ENCODE measurements around the gene FBXO27. TPM values are rescaled to one million over a fixed set of nuclear protein-coding genes. Genes with fewer than 3 reads are reported as not detected.

The FBXO27 gene
- total RNA-seq (2016; rRNA removed; fragmentation: Illumina TruSeq; extraction: Trizol) (0.15 and 0.49 TPM in 2 replicates), polyA plus RNA-seq (2011; rRNA removed) (2.0 and 2.8 TPM in 2 replicates), polyA minus RNA-seq (2011; rRNA and poly(A)+ RNA removed; ENCODE audit: low replicate concordance) (0.23 and 2.3 TPM in 2 replicates), Bru-seq, nascent RNA (percentile 25 among the genes with signal in this experiment), BruChase-seq, experiment 1, labeled RNA remaining after a 6-hour chase (percentile 28 among the genes with signal in this experiment), BruChase-seq, experiment 2, labeled RNA remaining after a 2-hour chase (percentile 13 among the genes with signal in this experiment)
- total RNA-seq (2016; cell fraction: cytosol; rRNA removed; fragmentation: Illumina TruSeq; extraction: Trizol; ENCODE audit: low read depth), result 0.20 and 0.26 TPM in 2 replicates
- 0.27 and 0.35 TPM in 2 replicates for total RNA-seq (2016; cell fraction: insoluble cytoplasmic fraction; rRNA removed; fragmentation: Illumina TruSeq; extraction: Trizol)
- 0.17 and 0.34 TPM in 2 replicates for total RNA-seq (2016; cell fraction: membrane; rRNA removed; fragmentation: Illumina TruSeq; extraction: Trizol)
- not detected in 2 replicates for total RNA-seq (2016; cell fraction: nucleus; rRNA removed; fragmentation: Illumina TruSeq; extraction: Trizol)
- 1.7 and 2.8 TPM in 2 replicates for polyA plus RNA-seq (2011; cell fraction: cytosol; rRNA removed)
- 1.4 and 1.7 TPM in 2 replicates for polyA plus RNA-seq (2011; cell fraction: nucleus; rRNA removed)
- 0.99 and 1.1 TPM in 2 replicates for polyA plus RNA-seq (2012)
- 0.10 TPM in 1 of 2 replicates, not detected in the other for polyA plus RNA-seq (2016; cell fraction: cytosol; fragmentation: Illumina TruSeq; extraction: Trizol; ENCODE audit: low read depth)
- polyA plus RNA-seq (2016; cell fraction: insoluble cytoplasmic fraction; fragmentation: Illumina TruSeq; extraction: Trizol; ENCODE audit: low read depth), result 0.73 and 1.2 TPM in 2 replicates
- 0.48 TPM in 2 replicates for polyA plus RNA-seq (2016; cell fraction: membrane; fragmentation: Illumina TruSeq; extraction: Trizol; ENCODE audit: low read depth)
- 0.53 and 1.7 TPM in 2 replicates for polyA plus RNA-seq (2016; cell fraction: nucleus; fragmentation: Illumina TruSeq; extraction: Trizol; ENCODE audit: insufficient read depth, low read depth)
- not detected in 2 replicates for polyA minus RNA-seq (2011; cell fraction: cytosol; rRNA and poly(A)+ RNA removed)
- 0.26 and 1.9 TPM in 2 replicates for polyA minus RNA-seq (2011; cell fraction: nucleus; rRNA and poly(A)+ RNA removed)
- long read RNA-seq, experiment 1, partial matches to known transcripts, result 0 of 1 reads
- long read RNA-seq, experiment 1, other reads (novel, unspliced or antisense), result 1 of 1 reads
- long read RNA-seq, experiment 2, partial matches to known transcripts, result 0 of 1 reads
- long read RNA-seq, experiment 2, other reads (novel, unspliced or antisense), result 1 of 1 reads

GRCh38 chr19:39032063-39032918 lies at the start of gene FBXO27:
FBXO27 (minus strand) TSS chr19:39032549; CDS start chr19:39032227, 322 bp downstream.
- ATAC-seq (no peak; the same call in 2 of the 3 replicates), FAIRE-seq (no peak), DNase-seq (ENCODE audit: low spot score) (no peak)
- Histone ChIP-seq H3K36me3 (replicated peaks in 1 of 2; ENCODE audit: control insufficient read depth in 1 of 2, insufficient read depth in 2 of 2, low read length in 2 of 2) (no peaks in the 10 kb centered on the region), H4K20me1 (ENCODE audit: insufficient read depth, low read length) (no peaks in the 10 kb centered on the region), H3K79me2 (ENCODE audit: insufficient read depth, low read length) (no peaks in the 10 kb centered on the region), H3K27ac (ENCODE audit: extremely low read length, insufficient read depth, low read length) (peak within 1 kb of the TSS; percentile 56), H3K9me3 (ENCODE audit: low read length) (no peaks in the 10 kb centered on the region), H3K4me2 (ENCODE audit: low read depth, low read length) (peak within 1 kb of the TSS; percentile 99), H3K27me3 (ENCODE audit: control insufficient read depth in 1 of 2, insufficient read depth in 2 of 2, low read length in 2 of 2) (no peaks in the 10 kb centered on the region; a peak in 1 of 5 replicates), H3K4me3 (replicated peaks in 1 of 3; ENCODE audit: insufficient read depth in 1 of 3, low read depth in 2 of 3, low read length in 3 of 3) (peak within 1 kb of the TSS; percentile 48 to 68 (median 59)), H3K4me1 (ENCODE audit: insufficient read depth, low read length) (peaks cover 44% of the 10 kb centered on the region), H3K9ac (ENCODE audit: insufficient read depth, low read depth, low read length) (no peak within 1 kb of the TSS), H2AFZ (ENCODE audit: low read length) (no peak within 1 kb of the TSS)
- in situ Hi-C loops (cut with HindIII; ENCODE audit: extremely low pct_ligation_motif_present, low pct_unique_long_range_greater_than_20kb) (loop anchor here (5.0 kb wide), 1 partner anchor 55 kb away; no protein-coding TSS in a partner anchor), intact Hi-C loops (cut with micrococcal nuclease; ENCODE audit: unreplicated experiment) (no loop called here)
- no peak for TF ChIP-seq ZNF784 (CRISPR knock-in tag; IDR thresholded peaks at IDR 0.05; ENCODE audit: borderline replicate concordance)
- peak; percentile 48; the same call in 1 of the 2 replicates for TF ChIP-seq ZBTB7A (CRISPR knock-in tag; IDR thresholded peaks at IDR 0.05)
- TF ChIP-seq ZSCAN25 (CRISPR knock-in tag; IDR thresholded peaks at IDR 0.05), result peak; percentile 54; the same call in 1 of the 2 replicates
- 67% methylated on average over 40 of the region's 66 CpGs for WGBS (ENCODE audit: low lambda C conversion rate)
- BruUV-seq (replicated peaks), result no TSS peak
- ChIA-PET CTCF (ENCODE audit: low intra/inter-chr PET ratio, low total read pairs) (no interaction called here), POLR2A (no interaction called here)
